Measurements from ENCODE around the gene ZNF414. TPM values are rescaled to one million over a fixed set of nuclear protein-coding genes. Genes with fewer than 3 reads are reported as not detected.

ZNF414 gene
- total RNA-seq, 1 donor from 2014 or later = 29.9 TPM

GRCh38 chr19:8552810-8553209, 38.8 kb upstream of the ZNF414 start:
- H3K9me3 Mint-ChIP-seq (ENCODE audit: unreplicated experiment) = no peaks in the 10 kb centered on the region
- H3K27ac Mint-ChIP-seq (ENCODE audit: unreplicated experiment) = no peak overlapping the region
- H3K4me1 Mint-ChIP-seq (ENCODE audit: unreplicated experiment) = no peaks in the 10 kb centered on the region
- H3K36me3 Mint-ChIP-seq (ENCODE audit: unreplicated experiment) = peaks cover 1% of the 10 kb centered on the region
- H3K4me3 Mint-ChIP-seq (ENCODE audit: unreplicated experiment) = no peak overlapping the region
- no peak for TF ChIP-seq CTCF (IDR thresholded peaks at IDR 0.05)
- no peaks in the 10 kb centered on the region for H3K27me3 Mint-ChIP-seq (ENCODE audit: unreplicated experiment)
- no peak for DNase-seq (ENCODE audit: extremely low spot score, unreplicated experiment)

GRCh38 chr19:8550070-8550469, 36.1 kb upstream of the ZNF414 start:
- TF ChIP-seq CTCF (IDR thresholded peaks at IDR 0.05) = no peak
- no peak overlapping the region for H3K4me3 Mint-ChIP-seq (ENCODE audit: unreplicated experiment)
- H3K27ac Mint-ChIP-seq (ENCODE audit: unreplicated experiment) = no peak overlapping the region

DNA sequence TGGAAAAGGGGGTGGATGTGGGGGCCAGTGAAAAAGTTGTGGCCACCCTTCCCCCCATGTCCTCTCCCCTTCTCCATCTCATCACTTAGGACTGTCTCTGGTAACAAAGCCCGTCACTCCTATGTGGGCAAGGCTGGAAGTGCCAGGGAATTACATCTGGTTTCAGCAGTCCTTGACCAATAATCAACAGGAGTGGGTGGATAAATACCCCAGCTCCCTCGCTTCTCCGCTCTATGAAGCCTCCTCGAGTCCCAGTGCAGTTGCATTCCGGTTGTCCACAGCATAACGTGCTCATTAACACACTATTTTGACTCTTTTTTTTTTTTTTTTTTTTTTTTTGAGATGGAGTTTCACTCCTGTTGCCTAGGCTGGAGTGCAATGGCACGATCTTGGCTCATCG, 31.8 kb upstream of the ZNF414 start:
- DNase-seq (ENCODE audit: extremely low spot score, unreplicated experiment) = no peak
- no peaks in the 10 kb centered on the region for H3K27me3 Mint-ChIP-seq (ENCODE audit: unreplicated experiment)
- H3K4me3 Mint-ChIP-seq (ENCODE audit: unreplicated experiment) = no peak overlapping the region
- H3K4me1 Mint-ChIP-seq (ENCODE audit: unreplicated experiment) = no peaks in the 10 kb centered on the region
- peaks cover 6% of the 10 kb centered on the region for H3K36me3 Mint-ChIP-seq (ENCODE audit: unreplicated experiment)
- TF ChIP-seq CTCF (IDR thresholded peaks at IDR 0.05) = no peak
- no peak overlapping the region for H3K27ac Mint-ChIP-seq (ENCODE audit: unreplicated experiment)
- H3K9me3 Mint-ChIP-seq (ENCODE audit: unreplicated experiment) = no peaks in the 10 kb centered on the region

More at GRCh38 chr19:8550070-8550469, 36.1 kb upstream of the ZNF414 start:
- no peak for DNase-seq (ENCODE audit: extremely low spot score, unreplicated experiment)
- Mint-ChIP-seq H3K4me1 (ENCODE audit: unreplicated experiment) (no peaks in the 10 kb centered on the region), H3K9me3 (ENCODE audit: unreplicated experiment) (no peaks in the 10 kb centered on the region), H3K36me3 (ENCODE audit: unreplicated experiment) (peaks cover 6% of the 10 kb centered on the region), H3K27me3 (ENCODE audit: unreplicated experiment) (no peaks in the 10 kb centered on the region)

DNA sequence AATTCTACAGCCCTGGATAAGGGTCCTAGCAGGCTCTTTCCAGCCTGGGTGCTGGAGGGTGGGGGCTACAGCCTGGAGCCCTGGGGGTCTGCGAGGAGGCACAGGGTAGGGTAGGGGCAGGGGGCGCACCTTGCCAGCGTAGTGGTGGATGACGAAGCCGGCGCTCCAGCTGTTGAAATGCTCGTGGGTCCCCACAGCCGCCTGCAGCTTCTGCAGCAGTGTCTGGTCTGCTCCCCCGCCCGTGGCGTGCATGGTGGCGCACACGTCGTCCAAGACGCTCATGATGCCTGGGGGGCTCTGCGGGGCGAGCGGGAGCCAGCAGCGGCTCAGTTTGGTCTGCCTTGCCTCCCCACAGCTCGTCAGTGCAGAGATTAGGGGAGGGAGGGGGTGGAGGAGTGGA, 30.2 kb upstream of the ZNF414 start:
- no peaks in the 10 kb centered on the region for H3K27me3 Mint-ChIP-seq (ENCODE audit: unreplicated experiment)
- no peaks in the 10 kb centered on the region for H3K4me1 Mint-ChIP-seq (ENCODE audit: unreplicated experiment)
- no peak for DNase-seq (ENCODE audit: extremely low spot score, unreplicated experiment)
- peaks cover 6% of the 10 kb centered on the region for H3K36me3 Mint-ChIP-seq (ENCODE audit: unreplicated experiment)
- no peak overlapping the region for H3K27ac Mint-ChIP-seq (ENCODE audit: unreplicated experiment)
- H3K9me3 Mint-ChIP-seq (ENCODE audit: unreplicated experiment) = no peaks in the 10 kb centered on the region
- H3K4me3 Mint-ChIP-seq (ENCODE audit: unreplicated experiment) = no peak overlapping the region
- no peak for TF ChIP-seq CTCF (IDR thresholded peaks at IDR 0.05)

DNA sequence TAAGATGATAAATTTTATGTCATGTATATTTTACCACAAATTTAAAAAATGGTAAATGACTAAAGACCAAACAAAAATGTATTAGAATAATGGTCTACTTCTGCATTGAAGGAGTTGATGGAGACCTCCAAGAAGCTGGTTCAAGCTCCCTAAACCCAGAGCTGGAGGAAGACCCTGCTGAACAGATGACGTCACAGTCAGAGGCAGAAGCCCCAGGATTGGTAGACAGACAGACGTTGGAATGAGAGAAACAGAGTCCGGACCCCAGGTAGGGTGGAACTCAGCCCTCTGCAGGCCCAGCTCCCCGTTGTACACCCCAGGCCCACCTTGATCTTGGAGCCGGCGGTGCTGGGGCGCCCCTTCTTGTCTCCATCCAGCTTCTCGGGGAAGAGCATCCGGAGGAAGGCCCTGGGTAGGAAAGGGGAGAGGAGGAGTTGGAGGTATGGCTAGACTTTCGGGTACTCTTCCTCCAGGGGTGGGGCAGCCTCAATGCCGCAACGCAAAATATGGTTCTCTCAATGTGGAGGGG, 25.7 kb upstream of the ZNF414 start:
- H3K36me3 Mint-ChIP-seq (ENCODE audit: unreplicated experiment) = peaks cover 2% of the 10 kb centered on the region
- DNase-seq (ENCODE audit: extremely low spot score, unreplicated experiment) = no peak

More for the DNA sequence above, 25.7 kb upstream of the ZNF414 start:
- H3K4me1 Mint-ChIP-seq (ENCODE audit: unreplicated experiment) = no peaks in the 10 kb centered on the region
- no peak overlapping the region for H3K4me3 Mint-ChIP-seq (ENCODE audit: unreplicated experiment)
- no peaks in the 10 kb centered on the region for H3K27me3 Mint-ChIP-seq (ENCODE audit: unreplicated experiment)
- no peak for TF ChIP-seq CTCF (IDR thresholded peaks at IDR 0.05)
- H3K27ac Mint-ChIP-seq (ENCODE audit: unreplicated experiment) = no peak overlapping the region
- H3K9me3 Mint-ChIP-seq (ENCODE audit: unreplicated experiment) = no peaks in the 10 kb centered on the region

All from osteocyte (in vitro differentiated cells).